ENCODE results near the gene MTUS2.

Gene MTUS2

DNA sequence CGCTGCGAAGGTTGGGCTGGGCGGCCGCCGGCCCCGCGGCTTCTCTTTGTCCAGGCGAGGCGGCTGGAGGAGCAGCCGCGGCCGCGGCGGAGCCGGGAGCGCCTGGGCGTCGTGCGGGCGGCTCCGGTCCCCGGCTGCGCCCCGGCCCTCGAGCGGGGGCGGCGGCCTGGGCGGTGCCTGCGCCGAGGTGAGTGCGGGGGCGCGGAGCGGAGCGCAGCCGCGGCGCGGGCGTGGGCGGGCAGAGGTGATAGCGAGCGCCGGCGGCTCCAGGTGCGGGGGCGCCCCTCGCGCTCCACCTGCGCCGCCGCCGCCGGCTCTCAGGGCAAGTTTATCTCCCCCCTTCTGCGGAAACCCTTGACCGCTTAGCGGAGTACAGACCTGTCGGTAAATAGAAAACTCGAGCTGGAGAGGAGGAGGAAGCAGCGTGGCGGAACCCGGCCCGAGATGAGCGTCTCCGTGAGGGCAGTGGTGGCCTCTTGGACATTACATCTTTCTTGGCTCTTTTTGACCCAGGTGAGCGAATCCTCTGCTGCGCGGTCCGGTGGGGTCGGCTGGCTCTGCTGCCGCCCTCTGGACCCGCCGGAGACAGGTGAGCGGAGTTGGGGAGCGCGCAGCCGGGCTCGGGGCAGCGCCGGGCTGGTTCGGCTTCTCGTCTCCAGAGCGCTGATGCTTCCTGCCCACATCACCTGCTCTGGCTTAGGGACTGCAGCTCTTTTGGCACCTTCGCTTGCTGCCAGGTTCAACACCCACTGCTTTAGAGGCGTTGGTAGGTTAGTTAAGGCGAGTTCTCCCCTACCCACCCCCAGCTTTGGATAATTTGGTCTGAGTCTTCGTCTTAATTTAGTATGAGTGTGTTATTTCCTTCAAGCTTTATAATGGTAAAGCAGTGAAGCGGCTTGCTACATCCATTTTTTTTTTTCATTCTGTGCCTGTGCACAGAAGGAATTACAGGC is at the start of gene MTUS2:
MTUS2 (plus strand) TSS at position 241 of the 953 bp plus-strand sequence.
- DNase-seq (ENCODE audit: low read depth in 4 of 4, low spot score in 1 of 4), result no peak

DNA sequence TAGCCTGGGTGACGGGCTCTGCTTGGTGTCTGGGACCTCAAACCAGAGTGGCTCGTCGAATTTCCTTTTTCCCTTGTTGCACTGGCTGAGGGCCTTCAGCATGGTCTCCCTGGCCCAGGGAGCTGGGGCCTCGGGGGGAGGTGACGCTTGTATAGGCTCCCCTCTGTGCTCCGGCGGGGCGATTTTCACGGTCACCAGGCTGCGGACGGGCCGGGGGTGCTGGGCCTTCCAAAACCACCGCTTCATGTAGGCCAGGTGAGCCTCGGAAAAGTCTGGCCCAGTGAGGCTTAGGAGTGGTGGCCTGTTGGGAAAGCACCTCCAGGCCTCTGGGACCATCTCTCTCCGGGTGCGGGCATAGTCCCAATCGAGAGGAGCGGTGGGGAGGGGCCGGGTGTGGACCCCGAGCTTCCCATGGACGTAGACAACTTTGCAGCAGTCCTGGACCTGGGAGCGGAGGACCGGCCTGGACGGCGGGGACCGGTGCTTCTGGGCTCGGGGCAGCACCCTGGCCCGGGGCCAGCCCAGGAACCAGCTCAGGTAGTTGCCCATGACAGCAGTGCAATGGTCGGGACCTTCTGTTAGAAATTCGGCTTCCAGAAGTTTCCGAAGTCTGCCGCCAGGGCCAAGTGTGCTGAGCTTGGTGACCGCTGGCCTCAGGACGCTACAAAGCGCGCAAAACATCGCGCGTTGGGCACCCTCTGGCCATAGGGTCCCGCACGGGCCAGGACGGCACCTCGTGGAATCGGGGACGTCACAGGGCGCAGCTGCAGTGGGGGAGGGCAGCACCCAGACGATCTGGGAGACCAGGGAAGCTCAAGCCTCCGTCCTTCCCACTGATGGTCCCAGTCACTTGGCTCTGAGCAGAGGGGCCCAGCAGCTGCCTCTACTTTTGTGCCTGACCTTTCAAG is 41.6 kb upstream of the MTUS2 start:
- no peak for DNase-seq (ENCODE audit: low read depth in 4 of 4, low spot score in 1 of 4)

GRCh38 chr13:28792992-28793391 is 27.1 kb upstream of the MTUS2 start:
- no peak for DNase-seq (ENCODE audit: low read depth in 4 of 4, low spot score in 1 of 4)

DNA sequence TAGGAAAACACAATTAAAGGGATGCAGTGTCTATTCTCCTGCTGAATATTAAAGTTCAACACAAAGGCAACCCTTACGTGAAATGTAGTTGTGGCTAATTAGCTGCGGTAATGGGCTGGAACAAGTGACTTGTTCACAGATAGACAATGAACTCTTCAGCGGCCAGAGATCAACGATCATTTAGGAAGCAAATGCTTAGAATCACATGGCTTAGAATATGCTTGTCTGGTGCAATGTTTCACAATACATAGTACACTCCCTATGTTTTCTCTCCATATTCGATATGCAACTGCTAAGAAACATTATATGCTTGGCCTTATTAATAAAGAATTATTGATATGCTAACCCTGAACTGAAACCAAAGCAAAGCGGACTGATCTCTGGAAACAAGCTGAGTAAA is 25.7 kb upstream of the MTUS2 start:
- no peak for DNase-seq (ENCODE audit: low read depth in 4 of 4, low spot score in 1 of 4)

GRCh38 chr13:28796938-28797257 is 23.2 kb upstream of the MTUS2 start:
- DNase-seq (ENCODE audit: low read depth in 4 of 4, low spot score in 1 of 4), result no peak

DNA sequence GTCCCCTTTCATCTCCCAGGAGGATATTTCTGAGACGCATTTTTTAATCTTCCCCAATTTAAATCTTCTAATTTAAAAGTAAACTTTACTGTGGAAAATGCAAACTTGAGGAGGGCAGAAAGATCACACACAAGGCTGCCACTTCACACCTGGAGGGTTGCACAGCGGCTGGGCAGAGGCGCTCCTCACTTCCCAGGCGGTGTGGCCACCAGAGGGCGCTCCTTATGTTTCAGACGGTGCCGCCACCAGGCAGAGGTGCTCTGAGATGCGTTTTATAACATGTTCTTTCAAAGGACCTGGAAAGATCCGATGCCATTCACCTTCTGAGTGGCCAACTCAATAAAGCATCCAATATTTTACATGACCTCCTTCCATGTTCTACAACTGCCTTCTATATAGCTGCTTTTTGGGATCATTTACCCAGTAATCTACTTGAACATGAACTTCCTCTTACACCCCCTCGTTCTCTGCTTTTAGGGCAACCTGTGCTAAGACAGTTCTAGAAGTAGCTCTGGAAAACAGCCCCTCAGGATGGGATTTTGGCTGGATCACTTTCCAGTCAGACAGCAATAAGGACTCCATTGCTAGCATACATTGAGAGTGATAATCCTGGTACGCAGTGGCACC is 14.8 kb upstream of the MTUS2 start:
- peak in 1 of 4 experiments; percentile 31 for DNase-seq (ENCODE audit: low read depth in 4 of 4, low spot score in 1 of 4)

GRCh38 chr13:28817204-28817603 is 2.9 kb upstream of the MTUS2 start:
- DNase-seq (ENCODE audit: low read depth in 4 of 4, low spot score in 1 of 4), result no peak

DNA sequence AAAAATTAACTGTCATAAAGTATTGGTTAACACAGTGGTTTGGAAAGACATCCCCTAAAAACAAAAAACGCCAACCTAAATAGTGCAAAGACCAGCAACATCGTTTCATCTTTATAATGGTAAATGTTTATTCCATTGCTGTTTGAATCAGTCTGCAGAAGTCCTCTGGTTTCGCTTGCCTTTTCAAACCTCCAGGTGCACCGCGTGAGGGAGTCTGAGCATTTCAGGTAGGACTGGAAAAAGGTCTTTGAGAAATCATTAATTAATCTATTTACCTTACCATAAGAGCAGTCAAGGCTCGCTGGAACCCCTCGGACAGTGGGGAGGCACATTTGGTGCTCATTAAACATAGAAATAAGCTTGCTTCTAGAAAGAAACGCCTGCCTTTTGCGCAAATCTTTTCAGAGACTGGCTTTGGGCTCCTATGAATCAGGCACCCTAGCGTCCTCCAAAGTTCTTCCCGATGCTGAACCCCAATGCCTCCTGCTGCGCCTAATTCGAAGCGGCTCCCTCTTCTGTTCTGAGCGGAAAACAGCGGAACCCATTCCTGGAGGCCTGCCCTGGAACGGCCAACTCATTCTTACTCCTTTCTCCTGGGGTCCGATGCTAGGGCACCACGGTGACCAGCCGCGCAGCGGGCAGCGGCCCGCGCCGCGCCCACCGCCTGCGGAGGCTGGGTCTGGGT is 951 bp upstream of the MTUS2 start:
- DNase-seq (ENCODE audit: low read depth in 4 of 4, low spot score in 1 of 4), result no peak

DNA sequence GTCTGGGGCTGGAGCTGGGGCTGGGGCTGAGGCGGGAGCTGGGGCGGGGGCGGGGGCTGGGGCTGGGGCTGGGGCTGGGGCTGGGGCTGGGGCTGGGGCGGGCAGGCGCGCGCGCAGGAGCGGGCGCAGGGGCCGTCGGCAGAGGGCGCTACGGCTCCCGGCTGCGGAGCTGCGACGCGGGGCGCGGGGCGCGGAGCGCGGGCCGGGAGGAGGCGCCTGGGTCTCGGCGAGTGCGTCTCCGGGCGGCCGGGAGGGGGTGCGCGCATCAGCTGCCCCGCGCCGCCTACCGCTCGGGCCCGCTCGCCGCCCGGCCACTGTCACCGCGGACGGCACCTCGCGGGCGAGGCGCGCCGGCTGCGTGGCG is 422 bp upstream of the MTUS2 start:
- peak in 2 of 4 experiments; percentile 32 to 35 for DNase-seq (ENCODE audit: low read depth in 4 of 4, low spot score in 1 of 4)

GRCh38 chr13:28822151-28822550 is 2.0 kb downstream of the MTUS2 start:
- DNase-seq (ENCODE audit: low read depth in 4 of 4, low spot score in 1 of 4), result no peak

DNA sequence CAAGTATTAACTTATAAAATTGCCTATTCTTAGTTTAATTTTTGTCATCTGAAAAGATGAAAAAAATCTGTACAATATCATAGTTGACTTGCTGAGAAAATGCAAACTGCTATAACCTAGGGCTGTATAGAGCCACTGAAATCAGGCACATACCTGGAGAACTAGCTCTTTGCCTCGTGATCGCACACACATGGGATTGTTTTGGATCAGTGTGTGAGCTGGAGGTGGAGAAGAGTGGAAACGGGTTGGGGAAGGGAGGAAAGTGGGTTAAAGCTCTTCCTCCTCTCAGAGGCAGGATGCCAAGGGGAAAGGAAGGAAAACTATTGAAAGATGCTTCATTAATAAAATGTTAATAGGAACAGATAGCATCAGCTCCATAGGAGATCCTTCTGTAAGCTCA is 2.7 kb downstream of the MTUS2 start:
- DNase-seq (ENCODE audit: low read depth in 4 of 4, low spot score in 1 of 4), result no peak

- no peak for DNase-seq (ENCODE audit: low read depth in 4 of 4, low spot score in 1 of 4)
Measured at GRCh38 chr13:28825379-28825778, 5.2 kb downstream of the MTUS2 start.

- DNase-seq (ENCODE audit: low read depth in 4 of 4, low spot score in 1 of 4), result no peak
Measured at GRCh38 chr13:28826368-28826767, 6.2 kb downstream of the MTUS2 start.

- DNase-seq (ENCODE audit: low read depth in 4 of 4, low spot score in 1 of 4), result no peak
Measured at GRCh38 chr13:28830580-28830979, 10.4 kb downstream of the MTUS2 start.

DNA sequence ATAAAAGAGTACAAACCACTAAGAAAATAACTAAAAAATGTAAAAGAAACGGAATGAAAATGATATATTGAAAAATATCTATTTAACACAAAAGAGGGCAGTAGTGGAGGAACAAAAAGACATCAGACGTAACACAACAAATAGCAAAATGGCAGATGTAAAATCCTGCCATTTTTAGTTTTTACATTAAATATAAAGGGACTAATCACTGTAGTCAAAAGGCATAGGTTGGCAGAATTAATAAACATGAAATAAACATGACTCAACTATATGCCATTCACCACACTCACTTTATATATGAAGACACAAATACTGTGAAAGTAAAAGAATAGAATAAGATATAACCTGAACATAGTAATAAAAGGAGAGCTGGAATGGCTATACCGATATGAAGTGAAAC is 11.0 kb downstream of the MTUS2 start:
- DNase-seq (ENCODE audit: low read depth in 4 of 4, low spot score in 1 of 4), result no peak

- no peak for DNase-seq (ENCODE audit: low read depth in 4 of 4, low spot score in 1 of 4)
Measured at GRCh38 chr13:28837111-28837510, 17.0 kb downstream of the MTUS2 start.

GRCh38 chr13:28843639-28844038 is 23.5 kb downstream of the MTUS2 start:
- DNase-seq (ENCODE audit: low read depth in 4 of 4, low spot score in 1 of 4), result no peak

- no peak for DNase-seq (ENCODE audit: low read depth in 4 of 4, low spot score in 1 of 4)
Measured at GRCh38 chr13:28849441-28849840, 29.3 kb downstream of the MTUS2 start.

- DNase-seq (ENCODE audit: low read depth in 4 of 4, low spot score in 1 of 4), result no peak
Measured at GRCh38 chr13:28850226-28850625, 30.1 kb downstream of the MTUS2 start.

DNA sequence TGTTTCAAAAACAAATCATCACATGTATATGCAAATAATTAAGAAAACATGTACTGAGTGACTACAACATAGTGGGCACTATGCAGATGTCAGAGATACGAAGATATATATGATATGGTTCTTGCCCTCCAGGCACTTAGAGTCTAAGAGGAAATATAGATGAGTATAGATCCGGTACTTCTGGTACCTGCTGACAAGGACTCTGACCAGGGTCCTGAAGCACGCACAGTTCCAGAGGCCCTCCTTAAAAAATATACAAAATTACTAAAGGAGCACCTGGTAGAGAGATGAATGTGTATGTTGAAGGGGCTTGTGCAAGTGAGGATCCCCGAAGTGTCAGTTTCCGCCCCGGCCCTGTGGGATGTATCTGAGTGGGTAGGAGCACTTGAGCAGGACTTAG is 31.3 kb downstream of the MTUS2 start:
- DNase-seq (ENCODE audit: low read depth in 4 of 4, low spot score in 1 of 4), result no peak

DNA sequence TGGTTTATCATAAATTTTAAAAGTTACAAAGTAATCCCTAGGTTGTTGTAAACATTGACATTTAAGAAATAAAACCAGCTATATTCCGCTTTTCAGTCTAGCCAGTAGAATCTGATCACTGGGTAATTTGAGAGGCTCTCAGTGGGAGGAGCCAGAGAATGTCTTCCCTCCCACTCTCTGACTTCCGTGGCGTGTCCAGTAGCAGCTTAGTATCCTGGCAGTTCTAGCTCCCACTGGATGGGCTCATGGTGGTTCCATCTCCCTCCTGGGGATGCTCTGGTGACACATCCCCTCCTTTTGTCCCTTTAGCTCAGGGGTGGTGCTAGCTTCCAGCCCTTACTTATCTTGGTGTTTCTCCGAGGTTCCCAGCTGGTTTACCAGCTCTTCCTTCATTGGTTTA is 34.5 kb downstream of the MTUS2 start:
- DNase-seq (ENCODE audit: low read depth in 4 of 4, low spot score in 1 of 4), result no peak

All from stimulated activated CD4-positive, alpha-beta T cell treated with anti-CD3 and anti-CD28 coated beads, Interleukin-1b, Interleukin-23, amount 100 ng/mL, for 24 hours (primary cell).